Measurements from ENCODE around the gene RHBDD2.
"Not testable (repeated sequence)": the region's sequence is repeated elsewhere in the genome, so short reads cannot be mapped to it uniquely, and the experiment has no call there.

DNA sequence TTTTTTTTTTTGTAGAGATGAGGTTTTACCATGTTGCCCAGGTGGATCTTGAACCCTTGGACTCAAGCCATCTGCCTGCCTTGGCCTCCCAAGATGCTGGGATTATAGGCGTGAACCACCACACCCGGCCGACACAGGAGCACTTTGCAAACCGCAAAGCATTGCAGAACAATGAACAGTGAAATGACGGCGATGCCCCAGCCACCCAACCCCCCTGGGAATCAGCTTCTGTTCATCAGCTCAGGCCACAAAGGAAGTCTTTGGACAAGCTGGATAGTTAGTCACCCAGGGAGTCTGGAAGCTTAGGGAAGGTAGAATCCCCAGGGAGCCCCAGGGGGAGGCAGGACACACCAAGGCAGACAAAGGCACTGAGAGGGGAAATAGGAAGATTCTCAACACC is 49.2 kb upstream of the RHBDD2 start:
- TF ChIP-seq, protein P1, sequence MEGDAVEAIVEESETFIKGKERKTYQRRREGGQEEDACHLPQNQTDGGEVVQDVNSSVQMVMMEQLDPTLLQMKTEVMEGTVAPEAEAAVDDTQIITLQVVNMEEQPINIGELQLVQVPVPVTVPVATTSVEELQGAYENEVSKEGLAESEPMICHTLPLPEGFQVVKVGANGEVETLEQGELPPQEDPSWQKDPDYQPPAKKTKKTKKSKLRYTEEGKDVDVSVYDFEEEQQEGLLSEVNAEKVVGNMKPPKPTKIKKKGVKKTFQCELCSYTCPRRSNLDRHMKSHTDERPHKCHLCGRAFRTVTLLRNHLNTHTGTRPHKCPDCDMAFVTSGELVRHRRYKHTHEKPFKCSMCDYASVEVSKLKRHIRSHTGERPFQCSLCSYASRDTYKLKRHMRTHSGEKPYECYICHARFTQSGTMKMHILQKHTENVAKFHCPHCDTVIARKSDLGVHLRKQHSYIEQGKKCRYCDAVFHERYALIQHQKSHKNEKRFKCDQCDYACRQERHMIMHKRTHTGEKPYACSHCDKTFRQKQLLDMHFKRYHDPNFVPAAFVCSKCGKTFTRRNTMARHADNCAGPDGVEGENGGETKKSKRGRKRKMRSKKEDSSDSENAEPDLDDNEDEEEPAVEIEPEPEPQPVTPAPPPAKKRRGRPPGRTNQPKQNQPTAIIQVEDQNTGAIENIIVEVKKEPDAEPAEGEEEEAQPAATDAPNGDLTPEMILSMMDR (IDR thresholded peaks at IDR 0.05), result not testable (repeated sequence)
- not testable (repeated sequence) for TF ChIP-seq SIN3A (IDR thresholded peaks at IDR 0.05; ENCODE audit: borderline replicate concordance, low read depth, low read length)
- TF ChIP-seq, protein P2, sequence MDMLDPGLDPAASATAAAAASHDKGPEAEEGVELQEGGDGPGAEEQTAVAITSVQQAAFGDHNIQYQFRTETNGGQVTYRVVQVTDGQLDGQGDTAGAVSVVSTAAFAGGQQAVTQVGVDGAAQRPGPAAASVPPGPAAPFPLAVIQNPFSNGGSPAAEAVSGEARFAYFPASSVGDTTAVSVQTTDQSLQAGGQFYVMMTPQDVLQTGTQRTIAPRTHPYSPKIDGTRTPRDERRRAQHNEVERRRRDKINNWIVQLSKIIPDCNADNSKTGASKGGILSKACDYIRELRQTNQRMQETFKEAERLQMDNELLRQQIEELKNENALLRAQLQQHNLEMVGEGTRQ (IDR thresholded peaks at IDR 0.05; ENCODE audit: borderline replicate concordance, low read depth, low read length), result not testable (repeated sequence)
